Heart right ventricle (tissue), 16 donors: Measurements from ENCODE around the gene TLE1. TPM values are rescaled to one million over a fixed set of nuclear protein-coding genes. Genes with fewer than 3 reads are reported as not detected.

Source experiments
- ATAC-seq, 8 donors: fragments of 200-7000 bp; cut with Tn5 transposase; one replicate each; pipeline ENCODE4 v1.9.1; 2020; ENCODE audit warnings: mild to moderate bottlenecking in 8 of 8, moderate library complexity in 8 of 8, moderate number of reproducible peaks in 1 of 8
- DNase-seq, 2 donors: peaks; one replicate each; pipeline ENCODE4 v3.0.0-alpha.2; 2020
- H3K27ac ChIP-seq, 10 donors: fragments of 200-600 bp; sonication (generic) in 2 of 10; one replicate each; pipeline versions ENCODE4 v1.5.0 to v1.8.0; 2020 to 2022; ENCODE audit warnings: mild to moderate bottlenecking in 3 of 10
- H3K27me3 ChIP-seq, 7 donors: fragments of 200-600 bp; one replicate each; pipeline ENCODE4 v1.8.0; 2021 to 2022; ENCODE audit warnings: mild to moderate bottlenecking in 2 of 7
- H3K36me3 ChIP-seq, 9 donors: fragments of 200-600 bp; sonication (generic) in 1 of 9; one replicate each; pipeline versions ENCODE4 v1.5.0 to v1.8.0; 2020 to 2022; ENCODE audit warnings: mild to moderate bottlenecking in 2 of 9
- H3K4me1 ChIP-seq, 9 donors: fragments of 200-600 bp; sonication (generic) in 1 of 9; one replicate each; pipeline versions ENCODE4 v1.5.0 to v1.8.0; 2020 to 2022; ENCODE audit warnings: mild to moderate bottlenecking in 4 of 9
- H3K4me3 ChIP-seq, 10 donors: fragments of 200-600 bp; sonication (generic) in 2 of 10; one replicate each; pipeline versions ENCODE4 v1.5.0 to v1.8.0; 2020 to 2022; ENCODE audit warnings: mild to moderate bottlenecking in 7 of 10, moderate library complexity in 2 of 10
- H3K9me3 ChIP-seq, 11 donors: fragments of 200-600 bp in 10 of 11; sonication (generic) in 2 of 11; one replicate each; pipeline versions ENCODE4 v1.5.0 to v1.8.0; 2013 to 2022; ENCODE audit warnings: mild to moderate bottlenecking in 2 of 11, control low read depth in 1 of 11, moderate library complexity in 1 of 11
- WGBS, 2 donors: extraction: QIAGEN DNeasy Blood & Tissue Kit; methylation state at CpG; one replicate each; pipeline ENCODE4 v1.1.7; 2013; ENCODE audit warnings: inconsistent platforms in 1 of 2; 5-methylcytosine and 5-hydroxymethylcytosine counted together
- intact Hi-C, 10 donors: fragments of 100-400 bp; cut with DNase I; formaldehyde crosslinking; loops; one replicate each; pipeline versions ENCODE4 v1.11.1 to v1.14.2; 2022
- polyA plus RNA-seq, 2 donors: library from polyadenylated mRNA; stranded (reverse); fragments of 200-250 nt; gene quantifications; one replicate each; pipeline ENCODE4 v1.2.3, GENCODE V29; 2013
- total RNA-seq, 10 donors: library from RNA; stranded (reverse); fragmentation: NEBNext Ultra II Directional in 3 of 10; extraction: Animal tissue kit (Norgen Biotek cat#: 25700) in 3 of 10; gene quantifications; one replicate each; pipeline versions ENCODE4 v1.2.1 to v1.2.4, GENCODE V29; 2021 to 2023
- TF ChIP-seq, protein P1 (sequence below), 9 donors: fragments of 200-600 bp; sonication (generic) in 2 of 9; IDR thresholded peaks; one replicate each; pipeline versions ENCODE4 v1.5.0 to v1.8.0; 2021 to 2022; ENCODE audit warnings: antibody characterized with exemption in 9 of 9, mild to moderate bottlenecking in 5 of 9, moderate library complexity in 1 of 9
- donor health status: Arrhythmogenic right ventricular cardiomyopathy.
- donor health status: ischemic (EF 13 %, LVEDD 7.1; RV severe dilation, severe dysfunction).
- donor health status: healthy with polysubstance abuse.
- donor health status: DM: no; HTN: yes; CAD: no.
- donor health status: DM: no; HTN: no; CAD: no.
- donor health status: ischemic (EF 25% LVEDD 6.9; RV normal size, moderate dysfunction).
- donor health status: ischemic (EF 25% LVEDD 5.7; RV mildly dilated, moderate dysfunction).
- donor health status: healthy.
- donor health status: DM: yes; HTN: yes; CAD: no.
- donor health status: Ischemic cardiomyopathy.
- donor health status: ischemic (EF 35%, LVEDD 5.7; RV mildly dilated, moderate dysfunction).
- donor health status: nonischemic (EF 11% LVEDD 7.7; RV severe dilation, severe dysfunction).
- donor health status: DM: yes; HTN: yes; CAD: no.
- donor health status: PGD.
- donor health status: ischemic (EF 29% LVEDD 5.4; RV normal size, mild dysfunction).
- donor health status: nonischemic (EF 23%, LVEDD 6.1; RV moderate dilation, normal function).

The TLE1 gene
- total and polyA plus RNA-seq, 12 donors: 7.9 to 15.2 (median 11.0) TPM

DNA sequence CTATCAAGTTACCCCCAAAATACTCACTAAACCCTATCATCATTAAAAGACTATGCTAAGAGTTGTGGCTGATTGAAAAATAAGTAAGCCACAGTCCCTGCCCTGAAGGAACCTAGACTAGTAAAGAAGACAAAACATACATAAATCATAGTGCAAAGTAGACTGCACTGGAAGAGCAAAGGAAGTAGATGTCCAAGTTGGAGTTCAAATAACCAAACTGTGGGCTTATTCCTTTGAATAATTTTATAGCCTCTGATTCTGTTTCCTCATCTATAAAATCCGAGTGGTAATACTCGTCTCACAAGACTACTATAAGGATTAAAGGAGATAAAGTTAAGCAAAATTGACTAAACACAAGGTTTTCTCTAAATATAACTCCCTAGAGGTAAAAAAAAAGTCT lies 140.4 kb downstream of the TLE1 start:
- no peaks in the 10 kb centered on the region for H3K27me3 ChIP-seq
- WGBS, 2 donors: 87 to 92% methylated on average over 2 of the region's 2 CpGs
- intact Hi-C loops: loop anchor here in 1 of 10 donors (1.0 kb wide), 1 partner anchor 30 kb away; no protein-coding TSS in a partner anchor
- H3K36me3 ChIP-seq: no peaks in the 10 kb centered on the region
- TF ChIP-seq, protein P1, sequence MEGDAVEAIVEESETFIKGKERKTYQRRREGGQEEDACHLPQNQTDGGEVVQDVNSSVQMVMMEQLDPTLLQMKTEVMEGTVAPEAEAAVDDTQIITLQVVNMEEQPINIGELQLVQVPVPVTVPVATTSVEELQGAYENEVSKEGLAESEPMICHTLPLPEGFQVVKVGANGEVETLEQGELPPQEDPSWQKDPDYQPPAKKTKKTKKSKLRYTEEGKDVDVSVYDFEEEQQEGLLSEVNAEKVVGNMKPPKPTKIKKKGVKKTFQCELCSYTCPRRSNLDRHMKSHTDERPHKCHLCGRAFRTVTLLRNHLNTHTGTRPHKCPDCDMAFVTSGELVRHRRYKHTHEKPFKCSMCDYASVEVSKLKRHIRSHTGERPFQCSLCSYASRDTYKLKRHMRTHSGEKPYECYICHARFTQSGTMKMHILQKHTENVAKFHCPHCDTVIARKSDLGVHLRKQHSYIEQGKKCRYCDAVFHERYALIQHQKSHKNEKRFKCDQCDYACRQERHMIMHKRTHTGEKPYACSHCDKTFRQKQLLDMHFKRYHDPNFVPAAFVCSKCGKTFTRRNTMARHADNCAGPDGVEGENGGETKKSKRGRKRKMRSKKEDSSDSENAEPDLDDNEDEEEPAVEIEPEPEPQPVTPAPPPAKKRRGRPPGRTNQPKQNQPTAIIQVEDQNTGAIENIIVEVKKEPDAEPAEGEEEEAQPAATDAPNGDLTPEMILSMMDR (IDR thresholded peaks at IDR 0.05): no peak
- H3K9me3 ChIP-seq: no peaks in the 10 kb centered on the region
- no peak for ATAC-seq
- H3K27ac ChIP-seq: no peak overlapping the region
- H3K4me1 ChIP-seq: peaks cover 0 to 27% (median 6%) of the 10 kb centered on the region in 9 donors
- DNase-seq: no peak
- no peak overlapping the region for H3K4me3 ChIP-seq

DNA sequence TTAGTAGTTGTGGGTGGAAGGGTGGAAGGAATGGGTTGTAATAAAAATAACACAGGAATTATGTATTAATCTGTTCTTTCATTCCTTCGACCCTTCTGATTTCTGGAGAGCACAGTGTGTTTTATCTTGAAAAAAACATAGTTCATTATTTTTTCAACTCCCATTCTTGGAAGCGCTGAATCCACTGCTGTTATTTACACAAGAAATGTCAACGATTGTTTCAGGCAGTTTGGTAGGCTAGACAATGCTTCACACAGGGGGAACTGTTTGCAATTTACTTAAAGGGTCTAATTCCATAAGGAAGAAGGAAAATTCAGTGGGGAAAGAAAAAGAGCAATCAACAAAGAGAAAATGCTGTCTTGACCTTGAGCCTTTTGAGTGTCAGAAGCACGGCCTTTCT lies 142.9 kb downstream of the TLE1 start:
- TF ChIP-seq, protein P1 (IDR thresholded peaks at IDR 0.05): no peak
- H3K36me3 ChIP-seq: no peaks in the 10 kb centered on the region
- no peaks in the 10 kb centered on the region for H3K27me3 ChIP-seq
- H3K4me3 ChIP-seq: no peak overlapping the region
- no peak overlapping the region for H3K27ac ChIP-seq
- intact Hi-C loops: no loop called here
- ATAC-seq: no peak
- no peak for DNase-seq
- peaks cover 0 to 16% (median 6%) of the 10 kb centered on the region in 9 donors for H3K4me1 ChIP-seq
- WGBS, 2 donors: 50 to 51% methylated on average over 4 of the region's 4 CpGs
- no peaks in the 10 kb centered on the region for H3K9me3 ChIP-seq

DNA sequence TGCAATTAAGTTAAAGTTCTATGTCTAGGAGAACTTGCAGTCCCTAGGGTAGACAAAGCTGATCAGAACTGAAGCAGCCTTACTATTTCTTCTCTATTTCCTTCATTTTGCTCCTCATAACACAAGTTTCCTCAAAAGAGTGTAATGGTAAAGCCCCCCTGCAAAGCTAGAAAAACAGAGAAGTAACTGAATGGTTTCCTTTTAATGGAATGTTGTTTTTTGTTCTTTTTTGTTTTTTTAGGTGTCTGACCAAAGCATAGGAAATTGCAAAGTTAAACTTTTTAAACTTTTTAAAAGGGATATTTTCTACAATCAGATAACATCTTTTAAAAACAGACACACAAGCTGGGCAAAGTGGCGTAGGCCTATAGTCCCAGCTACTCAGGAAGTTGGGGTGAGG lies 145.7 kb downstream of the TLE1 start:
- TF ChIP-seq, protein P1 (IDR thresholded peaks at IDR 0.05): no peak
- no peaks in the 10 kb centered on the region for H3K27me3 ChIP-seq
- H3K36me3 ChIP-seq: no peaks in the 10 kb centered on the region
- intact Hi-C loops: no loop called here
- no peak overlapping the region for H3K27ac ChIP-seq
- H3K4me3 ChIP-seq: no peak overlapping the region
- H3K9me3 ChIP-seq: no peaks in the 10 kb centered on the region
- DNase-seq: no peak
- peaks cover 0 to 16% (median 6%) of the 10 kb centered on the region in 9 donors for H3K4me1 ChIP-seq
- 90 to 91% methylated on average over 1 of the region's 1 CpG for WGBS, 2 donors
- ATAC-seq: no peak

DNA sequence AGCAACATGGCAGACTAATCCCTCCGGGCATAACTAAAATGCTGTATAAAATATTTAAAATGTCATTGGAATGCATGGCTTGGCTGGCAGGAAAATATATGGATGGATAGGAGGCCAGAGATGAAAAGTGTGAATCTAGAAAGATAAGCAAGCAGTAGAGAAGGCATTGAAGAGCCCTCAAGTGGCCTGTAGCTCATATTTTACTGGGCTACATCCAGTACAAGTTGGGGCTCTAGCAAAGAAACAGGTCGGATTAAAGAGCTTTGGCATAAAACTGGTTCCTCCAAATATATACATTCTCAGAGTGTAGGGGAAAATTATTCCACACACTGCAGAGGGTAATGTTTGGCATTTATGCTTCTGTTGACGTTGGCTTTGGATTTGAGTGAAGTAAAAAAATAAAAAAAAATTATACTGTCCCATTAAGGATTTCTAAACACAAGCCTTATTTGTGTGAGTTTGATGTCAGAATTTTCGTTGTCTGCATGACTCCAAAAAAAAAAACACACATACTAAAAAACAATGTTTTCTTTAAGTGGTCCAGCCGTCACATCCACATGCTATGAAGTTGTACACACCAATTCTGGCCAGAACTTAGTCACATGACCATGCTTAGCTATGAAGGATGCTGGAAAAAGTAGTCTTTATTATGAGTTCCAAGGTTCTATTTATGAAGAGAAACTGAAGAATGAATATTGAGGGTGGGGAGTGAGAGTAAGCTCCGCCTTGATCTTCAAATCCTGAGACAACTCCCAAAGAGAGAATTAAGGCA lies 147.0 kb downstream of the TLE1 start:
- DNase-seq (no peak), ATAC-seq (no peak)
- H3K4me1 ChIP-seq: peaks cover 0 to 16% (median 6%) of the 10 kb centered on the region in 9 donors
- 86 to 91% methylated on average over 6 of the region's 6 CpGs for WGBS, 2 donors
- intact Hi-C loops: no loop called here
- TF ChIP-seq, protein P1 (IDR thresholded peaks at IDR 0.05): no peak
- no peak overlapping the region for H3K4me3 ChIP-seq
- H3K36me3 ChIP-seq: no peaks in the 10 kb centered on the region
- H3K27me3 ChIP-seq: no peaks in the 10 kb centered on the region
- H3K9me3 ChIP-seq: no peaks in the 10 kb centered on the region
- H3K27ac ChIP-seq: no peak overlapping the region
